ENCODE measurements around the gene NT5E.

The NT5E gene

GRCh38 chr6:85460921-85461797, 11.3 kb downstream of the NT5E start:
- DNase-seq = no peak

GRCh38 chr6:85461798-85462170, 11.9 kb downstream of the NT5E start:
- DNase-seq = no peak

DNA sequence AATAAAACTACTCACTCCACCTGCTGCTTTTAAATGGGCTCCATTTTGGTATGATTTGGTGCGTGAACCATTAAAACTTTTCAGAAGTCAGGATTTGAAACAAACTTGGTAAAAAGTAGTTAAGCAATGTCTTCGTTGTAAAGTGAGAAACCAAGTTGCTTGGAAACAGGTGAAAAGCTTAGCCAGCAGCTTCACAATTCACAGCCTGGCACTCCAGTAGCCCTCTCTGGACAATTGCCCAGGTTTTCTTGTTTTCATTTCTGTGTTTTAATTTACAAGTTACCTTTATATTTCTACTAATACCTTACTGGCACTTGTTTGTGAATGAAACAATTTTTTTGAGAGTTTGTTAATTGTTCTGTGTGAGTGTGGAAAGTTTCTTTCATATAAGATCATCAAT, 12.8 kb downstream of the NT5E start:
- DNase-seq = no peak

DNA sequence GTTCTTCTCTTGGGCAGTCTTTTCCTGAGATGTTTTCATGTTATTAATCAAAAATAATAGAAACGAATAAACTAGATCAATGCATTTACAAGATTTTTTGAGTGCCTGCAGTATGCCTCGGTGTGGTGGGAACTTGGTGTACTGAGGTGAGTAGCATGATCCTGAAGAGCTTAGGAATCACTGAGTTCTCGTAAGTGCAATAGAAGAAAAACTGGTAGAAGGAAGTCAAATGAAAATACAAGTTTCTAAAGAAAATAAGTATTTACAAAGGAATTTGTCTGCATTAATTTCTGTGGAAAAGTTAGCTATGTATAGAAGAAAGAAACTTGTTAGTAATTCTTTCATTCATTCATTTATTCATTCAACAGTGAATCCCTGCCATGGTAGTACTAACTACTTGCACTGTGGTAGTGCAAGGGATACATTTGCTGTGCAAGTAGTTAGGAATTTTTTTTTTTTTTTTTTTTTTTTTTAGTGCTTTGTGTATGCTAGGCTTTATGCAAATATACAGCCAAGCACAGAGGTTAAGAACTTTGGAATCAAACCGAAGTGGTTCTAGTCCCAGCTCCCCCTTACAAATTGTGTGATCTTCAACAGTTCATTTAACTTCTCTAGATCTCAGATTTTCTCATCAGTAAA, 13.9 kb downstream of the NT5E start:
- no peak for DNase-seq

- DNase-seq = no peak
These were observed 14.4 kb downstream of the NT5E start for GRCh38 chr6:85464260-85464644.

DNA sequence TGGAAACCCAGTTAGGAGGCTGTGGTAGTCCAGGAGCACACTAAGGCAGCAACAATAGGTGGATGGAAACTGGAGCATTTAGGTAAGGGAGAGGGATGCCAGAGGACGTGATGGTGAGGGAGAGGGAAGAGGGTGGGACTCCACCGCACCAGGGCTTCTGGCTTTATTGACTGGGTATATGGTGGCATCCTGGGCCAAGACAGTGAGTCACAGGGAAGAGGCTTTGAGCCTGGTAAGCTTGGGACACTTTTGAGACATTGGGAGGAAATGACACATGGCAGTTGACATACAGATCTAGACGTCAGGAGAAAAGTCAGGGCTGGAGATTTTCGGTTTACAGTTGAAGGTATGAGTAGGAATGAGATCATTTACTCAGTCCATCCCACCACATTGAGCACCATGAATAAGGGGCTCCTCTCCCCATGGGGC, 14.9 kb downstream of the NT5E start:
- no peak for DNase-seq

GRCh38 chr6:85465762-85466161, 15.9 kb downstream of the NT5E start:
- no peak for DNase-seq

GRCh38 chr6:85468326-85468725, 18.4 kb downstream of the NT5E start:
- no peak for DNase-seq

- DNase-seq = peak; percentile 6 to 7
These were observed 19.6 kb downstream of the NT5E start for GRCh38 chr6:85469276-85470022.

- peak; percentile 43 to 72 for DNase-seq
These were observed 20.1 kb downstream of the NT5E start for GRCh38 chr6:85470023-85470410.

- no peak for DNase-seq
These were observed 22.9 kb downstream of the NT5E start for GRCh38 chr6:85472744-85473143.

DNA sequence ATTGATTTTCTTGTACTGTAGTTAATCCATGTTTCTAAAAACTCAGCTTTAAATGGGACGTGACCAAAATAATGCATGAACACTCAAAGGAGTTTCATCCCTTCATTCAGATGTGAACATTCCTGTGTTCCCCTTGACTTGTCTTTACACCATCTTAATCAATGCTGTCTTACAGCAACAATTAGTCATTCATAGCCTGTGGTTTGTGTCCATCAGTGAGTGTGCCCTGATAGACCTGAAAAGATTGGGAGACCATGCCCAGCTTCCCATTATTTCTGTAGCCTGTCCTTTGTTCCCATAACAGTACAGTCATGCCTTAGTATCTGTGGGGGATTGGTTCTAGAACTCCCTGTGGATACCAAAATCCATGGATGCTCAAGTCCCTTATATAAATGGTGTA, 23.9 kb downstream of the NT5E start:
- no peak for DNase-seq

- DNase-seq = no peak
These were observed 26.6 kb downstream of the NT5E start for GRCh38 chr6:85476532-85476931.

DNA sequence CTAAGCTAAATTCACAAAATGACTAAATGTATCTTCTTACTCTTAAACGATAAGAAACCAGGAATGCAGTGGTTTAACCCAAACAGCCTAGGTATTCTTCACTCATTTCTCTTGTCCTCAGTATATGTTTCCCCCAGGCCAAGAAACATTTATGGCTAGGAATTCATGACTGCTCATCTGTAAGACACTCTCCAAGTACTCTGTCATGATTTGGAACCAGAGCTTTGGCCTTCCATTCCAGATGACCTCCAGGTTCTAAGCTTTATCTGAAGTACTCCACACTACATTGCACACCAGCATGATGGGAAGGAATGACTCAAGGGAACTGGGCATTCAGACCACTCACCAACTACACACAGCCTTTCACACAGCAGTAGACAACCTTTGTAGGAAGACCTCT, 29.3 kb downstream of the NT5E start:
- no peak for DNase-seq

DNA sequence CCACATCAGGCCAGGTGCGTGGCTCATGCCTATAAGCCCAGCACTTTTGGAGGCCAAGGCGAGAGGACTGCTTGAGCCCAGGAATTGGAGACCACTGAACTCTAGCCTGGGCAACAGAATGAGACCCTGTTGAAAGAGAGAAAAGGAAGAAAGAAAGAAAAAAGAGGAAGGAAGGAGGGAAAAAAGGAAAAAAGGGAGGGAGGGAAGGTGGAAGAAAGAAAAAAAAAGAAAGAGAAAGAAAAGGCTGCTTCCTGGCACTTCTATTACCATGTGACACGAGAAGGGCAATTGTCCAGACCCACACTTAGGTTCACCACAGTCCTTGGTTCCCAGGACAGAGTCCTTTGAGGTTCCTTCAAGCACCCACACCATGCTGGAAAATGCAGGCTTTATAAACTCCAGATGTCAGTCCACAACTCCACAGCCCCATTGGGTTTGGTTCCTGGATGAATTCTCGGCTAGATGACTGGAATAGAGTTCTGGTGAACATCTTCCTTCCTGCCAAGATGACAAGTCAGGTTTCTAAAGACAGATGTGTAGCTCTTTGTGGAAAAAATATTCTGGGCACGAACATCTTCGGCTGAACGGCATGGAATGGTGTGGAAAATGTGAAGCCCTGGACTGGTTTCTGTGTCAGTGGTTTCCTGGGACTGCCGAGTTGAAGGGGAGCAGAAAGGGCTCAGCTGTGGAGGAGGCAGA, 32.5 kb downstream of the NT5E start:
- DNase-seq = no peak

GRCh38 chr6:85482905-85483700, 33.2 kb downstream of the NT5E start:
- peak; percentile 53 to 55 for DNase-seq

DNA sequence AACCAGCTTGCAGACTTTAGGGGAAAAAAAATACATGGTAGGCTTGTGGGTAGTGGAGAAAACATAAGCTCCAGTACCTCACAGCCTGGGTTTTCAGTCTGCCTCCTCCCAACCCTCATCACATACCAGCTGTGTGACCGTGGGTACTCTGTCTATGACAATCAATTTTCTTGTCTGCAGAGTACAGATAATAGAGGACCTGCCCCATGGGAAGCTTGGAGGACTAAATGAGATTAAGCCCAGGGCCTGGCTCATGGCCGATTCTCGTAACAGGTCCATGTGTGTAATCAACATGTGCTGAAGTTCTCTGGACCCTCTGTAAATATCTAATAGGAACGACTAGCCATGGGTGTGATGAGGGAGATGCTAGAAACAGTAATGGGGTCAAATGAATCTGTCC, 34.0 kb downstream of the NT5E start:
- DNase-seq = no peak

DNA sequence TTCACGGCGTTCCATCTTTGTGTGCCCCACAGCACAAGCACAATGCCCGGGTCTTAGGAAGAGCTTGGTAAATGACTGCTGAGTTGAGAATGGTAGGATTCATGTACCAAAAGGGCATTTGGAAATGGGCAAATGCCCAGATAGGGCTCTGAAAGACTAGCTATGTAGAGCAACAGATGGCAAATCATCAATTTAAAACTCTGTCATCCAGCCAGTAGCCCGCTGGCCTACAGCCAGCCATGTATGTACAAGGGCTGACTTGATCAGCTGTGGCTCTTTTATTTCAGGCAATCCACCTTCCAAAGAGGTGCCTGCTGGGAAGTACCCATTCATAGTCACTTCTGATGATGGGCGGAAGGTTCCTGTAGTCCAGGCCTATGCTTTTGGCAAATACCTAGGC, 35.1 kb downstream of the NT5E start:
- DNase-seq = peak in 1 of 2 experiments; percentile 69

- DNase-seq = no peak
These were observed 40.8 kb downstream of the NT5E start for GRCh38 chr6:85490516-85491248.

DNA sequence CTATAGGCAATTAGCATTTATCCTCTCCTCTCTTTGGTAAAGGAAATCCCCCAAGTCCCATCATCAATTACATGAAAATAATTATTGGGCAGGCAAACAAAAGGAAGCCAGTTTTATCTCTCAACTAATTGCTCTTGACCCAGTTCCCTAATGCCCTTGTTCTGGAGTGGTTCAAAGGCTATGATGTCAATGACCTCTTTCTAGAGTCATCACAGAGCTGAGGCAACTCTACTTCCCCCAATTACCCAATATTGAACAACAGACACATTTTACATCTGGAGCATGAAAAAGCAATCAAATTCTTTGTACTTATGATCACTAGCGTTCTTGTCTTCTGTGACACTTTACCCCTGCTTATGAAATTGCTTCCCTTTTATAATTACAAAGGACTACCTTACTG, 43.5 kb downstream of the NT5E start:
- no peak for DNase-seq
